GM23338 (cell line): Measurements from ENCODE around the gene NHERF1. TPM values are rescaled to one million over a fixed set of nuclear protein-coding genes. Genes with fewer than 3 reads are reported as not detected.

Experiments used
- ATAC-seq: fragments of 200-7000 bp; cut with Tn5 transposase; 3 replicates; pipeline ENCODE4 v1.9.1; 2020
- DNase-seq: peaks from one replicate; pipeline ENCODE4 v3.0.0-alpha.2; 2015; ENCODE audit warnings: low spot score
- H2AFZ ChIP-seq: fragments of 200-600 bp; sonication (generic); 2 replicates; pipeline ENCODE4 v1.8.0; 2016; ENCODE audit warnings: antibody characterized with exemption, mild to moderate bottlenecking, moderate library complexity
- H3F3A ChIP-seq: fragments of 200-600 bp; sonication (generic); replicated peaks from 2 replicates; pipeline ENCODE4 v1.8.0; 2017; ENCODE audit warnings: antibody characterized with exemption, mixed run types, low read depth
- H3K27ac ChIP-seq: fragments of 200-600 bp; sonication (generic); 2 replicates; pipeline ENCODE4 v1.6.1; 2016; ENCODE audit warnings: low read depth
- H3K27me3 ChIP-seq: fragments of 200-600 bp; sonication (generic); 2 replicates; pipeline ENCODE4 v1.8.0; 2016; ENCODE audit warnings: mild to moderate bottlenecking, mixed run types, moderate library complexity; ENCODE audit not compliant: insufficient read depth
- H3K36me3 ChIP-seq: fragments of 200-600 bp; sonication (generic); 2 replicates; pipeline ENCODE4 v1.8.0; 2016; ENCODE audit warnings: mild to moderate bottlenecking; ENCODE audit not compliant: insufficient read depth
- H3K4me1 ChIP-seq: fragments of 200-600 bp; sonication (generic); 2 replicates; pipeline ENCODE4 v1.8.0; 2016; ENCODE audit warnings: mild to moderate bottlenecking, moderate library complexity; ENCODE audit not compliant: insufficient read depth
- H3K4me2 ChIP-seq: fragments of 200-600 bp; sonication (generic); 2 replicates; pipeline ENCODE4 v1.7.1; 2017; ENCODE audit warnings: mixed run types
- H3K4me3 ChIP-seq: fragments of 200-600 bp; sonication (generic); 2 replicates; pipeline ENCODE4 v1.6.1; 2016; ENCODE audit warnings: mixed run types
- H3K79me2 ChIP-seq: fragments of 200-600 bp; sonication (generic); replicated peaks from 2 replicates; pipeline ENCODE4 v1.8.0; 2017; ENCODE audit warnings: mild to moderate bottlenecking; ENCODE audit not compliant: insufficient read depth
- H3K9me2 ChIP-seq: fragments of 200-600 bp; sonication (generic); 2 replicates; pipeline ENCODE4 v1.8.0; 2017; ENCODE audit not compliant: insufficient read depth
- H4K20me1 ChIP-seq: fragments of 200-600 bp; sonication (generic); replicated peaks from 2 replicates; pipeline ENCODE4 v1.8.0; 2017; ENCODE audit warnings: mild to moderate bottlenecking; ENCODE audit not compliant: insufficient read depth
- H3K27ac Mint-ChIP-seq: 2 replicates; pipeline ENCODE4 v1.8.0; 2020; ENCODE audit warnings: inconsistent platforms, mild to moderate bottlenecking, moderate library complexity, mixed read lengths
- H3K27me3 Mint-ChIP-seq: 3 replicates; pipeline ENCODE4 v1.8.0; 2022; ENCODE audit warnings: low read depth, mild to moderate bottlenecking, moderate library complexity, mixed read lengths, inconsistent platforms; ENCODE audit not compliant: insufficient read depth, poor library complexity
- H3K36me3 Mint-ChIP-seq: 3 replicates; pipeline ENCODE4 v1.8.0; 2021; ENCODE audit warnings: low read depth, mild to moderate bottlenecking, inconsistent platforms, moderate library complexity, mixed read lengths
- H3K4me1 Mint-ChIP-seq: 3 replicates; pipeline ENCODE4 v1.8.0; 2020; ENCODE audit warnings: mild to moderate bottlenecking, inconsistent platforms, mixed read lengths
- H3K4me3 Mint-ChIP-seq: 3 replicates; pipeline ENCODE4 v1.8.0; 2021; ENCODE audit warnings: moderate library complexity, mild to moderate bottlenecking, inconsistent platforms, mixed read lengths
- H3K9me3 Mint-ChIP-seq: 3 replicates; pipeline ENCODE4 v1.8.0; 2020; ENCODE audit warnings: moderate library complexity, mild to moderate bottlenecking, inconsistent platforms, mixed read lengths
- CREB1 ChIP-seq: fragments of 250-450 bp; sonication (Bioruptor Pico); IDR thresholded peaks from 2 replicates; pipeline ENCODE4 v1.5.0; 2020; ENCODE audit warnings: low read depth, mild to moderate bottlenecking, moderate library complexity
- CTCF ChIP-seq, 2 experiments: fragments of 200-600 bp in 1 of 2; sonication (generic) in 1 of 2; conservative IDR thresholded peaks; 2 replicates each; pipeline versions ENCODE4 v1.5.1 to v1.6.1; 2016 to 2017; ENCODE audit warnings: antibody characterized with exemption in 2 of 2, low read depth in 2 of 2, mild to moderate bottlenecking in 2 of 2, moderate library complexity in 1 of 2
- ETS1 ChIP-seq: IDR thresholded peaks from 2 replicates; pipeline ENCODE4 v1.6.1; 2016; ENCODE audit warnings: antibody characterized with exemption
- EZH2 ChIP-seq: fragments of 200-600 bp; sonication (generic); IDR thresholded peaks from one replicate; pipeline ENCODE4 v1.8.0; 2017; ENCODE audit warnings: antibody characterized with exemption, mild to moderate bottlenecking, low read depth; ENCODE audit not compliant: unreplicated experiment
- EZH2phosphoT487 ChIP-seq: fragments of 200-600 bp; sonication (generic); IDR thresholded peaks from one replicate; pipeline ENCODE4 v1.8.1; 2018; ENCODE audit warnings: antibody characterized with exemption; ENCODE audit not compliant: unreplicated experiment
- JUNB ChIP-seq: IDR thresholded peaks from one replicate; pipeline ENCODE4 v1.6.1; 2016; ENCODE audit warnings: antibody characterized with exemption; ENCODE audit not compliant: unreplicated experiment
- NANOG ChIP-seq: IDR thresholded peaks from 2 replicates; pipeline ENCODE4 v1.6.1; 2016; ENCODE audit warnings: antibody characterized with exemption, borderline replicate concordance
- POLR2AphosphoS5 ChIP-seq: IDR thresholded peaks from 2 replicates; pipeline ENCODE4 v1.6.1; 2016; ENCODE audit warnings: antibody characterized with exemption, low read depth
- REST ChIP-seq: IDR thresholded peaks from one replicate; pipeline ENCODE4 v1.6.1; 2018; ENCODE audit warnings: antibody characterized with exemption; ENCODE audit not compliant: unreplicated experiment
- STAT1 ChIP-seq: IDR thresholded peaks from one replicate; pipeline ENCODE4 v1.6.1; 2016; ENCODE audit warnings: antibody characterized with exemption; ENCODE audit not compliant: unreplicated experiment
- ZNF114 ChIP-seq: fragments of 250-450 bp; sonication (Bioruptor Pico); IDR thresholded peaks from 2 replicates; pipeline ENCODE4 v1.5.0; 2020; ENCODE audit warnings: mild to moderate bottlenecking, moderate library complexity
- ZNF331 ChIP-seq: fragments of 250-450 bp; sonication (Bioruptor Pico); IDR thresholded peaks from 2 replicates; pipeline ENCODE4 v1.5.0; 2020; ENCODE audit warnings: low read depth, mild to moderate bottlenecking, moderate library complexity
- ZNF462 ChIP-seq: fragments of 250-450 bp; sonication (Bioruptor Pico); IDR thresholded peaks from 2 replicates; pipeline ENCODE4 v1.5.0; 2020; ENCODE audit warnings: mild to moderate bottlenecking, moderate library complexity
- polyA plus RNA-seq: library from polyadenylated mRNA; unstranded; fragments of >200 nt; fragmentation: Nextera tagmentation; extraction: Ambion mirVana; gene quantifications from 2 replicates; pipeline ENCODE4 v1.2.1, GENCODE V29; 2016
- total RNA-seq: library from RNA; depleted of rRNA; stranded (reverse); fragments of >200 nt; shearing (Covaris generic); gene quantifications from 2 replicates; pipeline ENCODE4 v1.2.3, GENCODE V29; 2014

Gene NHERF1
- total and polyA plus RNA-seq, 2 experiments from 2014 or later = 48.8 to 100 TPM

- TF ChIP-seq ZNF114 (CRISPR knock-in tag) (no peak), REST (no peak), ETS1 (no peak), CREB1 (CRISPR knock-in tag) (no peak), CTCF (conservative IDR thresholded peaks at IDR 0.05; ENCODE audit: low read depth in 2 of 2) (no peak), JUNB (no peak), NANOG (no peak), POLR2AphosphoS5 (no peak), ZNF331 (CRISPR knock-in tag) (no peak), EZH2phosphoT487 (no peak), ZNF462 (no peak), STAT1 (no peak), EZH2 (no peak)
- Mint-ChIP-seq H3K27me3 (peaks cover 31% of the 10 kb centered on the region), H3K4me3 (no peak overlapping the region; the same call in 2 of the 3 replicates), H3K9me3 (no peaks in the 10 kb centered on the region), H3K36me3 (peaks cover 7% of the 10 kb centered on the region), H3K27ac (no peak overlapping the region), H3K4me1 (peaks cover 57% of the 10 kb centered on the region)
- Histone ChIP-seq H3K4me1 (peaks cover 56% of the 10 kb centered on the region), H3K36me3 (no peaks in the 10 kb centered on the region), H3K9me2 (no peaks in the 10 kb centered on the region), H3K79me2 (peaks cover 24% of the 10 kb centered on the region), H3K4me2 (peak overlapping the region; percentile 88), H4K20me1 (peaks cover 18% of the 10 kb centered on the region), H3F3A (peaks cover 6% of the 10 kb centered on the region; the same call in 1 of the 2 replicates), H3K4me3 (peak overlapping the region; percentile 94; the same call in 1 of the 2 replicates), H3K27me3 (no peaks in the 10 kb centered on the region), H2AFZ (no peak overlapping the region), H3K27ac (peak overlapping the region; percentile 63; the same call in 1 of the 2 replicates)
- no peak for ATAC-seq
- no peak for DNase-seq
Observed at GRCh38 chr17:74746376-74746775, 2.1 kb upstream of the NHERF1 start.
